ENCODE measurements around the gene FAT3. TPM values are rescaled to one million over a fixed set of nuclear protein-coding genes. Genes with fewer than 3 reads are reported as not detected.

The FAT3 gene
- total RNA-seq, 4 donors from 2014 or later = 14.8 to 90.1 (median 48.5) TPM

DNA sequence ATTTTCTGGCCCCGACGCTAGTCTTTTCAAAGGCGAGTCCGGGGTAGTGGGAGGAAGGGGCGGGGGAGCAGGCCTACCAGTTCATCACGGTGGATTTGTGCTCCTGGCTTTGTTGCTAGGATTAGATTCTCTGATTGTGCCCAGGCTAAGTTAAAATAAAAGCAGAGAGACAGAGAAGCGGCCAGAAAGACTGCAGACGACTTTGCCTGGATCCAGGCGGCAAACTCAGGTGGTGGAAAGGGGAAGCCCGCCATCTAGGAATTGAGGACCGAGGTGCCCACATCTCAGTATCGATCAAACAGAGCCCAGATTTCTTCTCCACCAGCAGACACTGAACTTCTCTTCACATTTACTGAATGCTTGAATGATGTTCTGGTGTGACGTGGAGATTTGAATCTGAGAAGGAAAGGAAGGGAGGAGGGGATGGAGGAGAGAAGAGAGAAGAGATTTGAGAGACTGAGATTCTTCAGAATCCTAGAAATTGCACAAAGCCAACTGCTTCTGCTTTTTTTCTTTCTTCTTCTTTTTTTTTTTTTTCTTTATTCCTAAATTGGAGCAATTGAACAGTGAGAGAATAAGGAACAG lies 2.7 kb downstream of the FAT3 start:
- H3K36me3 ChIP-seq = no peaks in the 10 kb centered on the region
- H3K27me3 ChIP-seq = peaks cover 76% of the 10 kb centered on the region
- H3K4me3 ChIP-seq = peak overlapping the region; percentile 45 to 62
- peak overlapping the region in 3 of 4 donors; percentile 76 to 81 (median 76) for H3K27ac ChIP-seq
- H3K4me1 ChIP-seq = peaks cover 0 to 39% (median 14%) of the 10 kb centered on the region in 3 donors
- 0 to 7% methylated on average over 6 to 13 of the region's 13 CpGs for WGBS, 2 donors (ENCODE audit: low coverage in 1 of 2)
- TF ChIP-seq EP300 (IDR thresholded peaks at IDR 0.05) (no peak), POLR2AphosphoS5 (IDR thresholded peaks at IDR 0.05) (no peak), POLR2A (IDR thresholded peaks at IDR 0.05) (no peak)
- TF ChIP-seq, protein P1, sequence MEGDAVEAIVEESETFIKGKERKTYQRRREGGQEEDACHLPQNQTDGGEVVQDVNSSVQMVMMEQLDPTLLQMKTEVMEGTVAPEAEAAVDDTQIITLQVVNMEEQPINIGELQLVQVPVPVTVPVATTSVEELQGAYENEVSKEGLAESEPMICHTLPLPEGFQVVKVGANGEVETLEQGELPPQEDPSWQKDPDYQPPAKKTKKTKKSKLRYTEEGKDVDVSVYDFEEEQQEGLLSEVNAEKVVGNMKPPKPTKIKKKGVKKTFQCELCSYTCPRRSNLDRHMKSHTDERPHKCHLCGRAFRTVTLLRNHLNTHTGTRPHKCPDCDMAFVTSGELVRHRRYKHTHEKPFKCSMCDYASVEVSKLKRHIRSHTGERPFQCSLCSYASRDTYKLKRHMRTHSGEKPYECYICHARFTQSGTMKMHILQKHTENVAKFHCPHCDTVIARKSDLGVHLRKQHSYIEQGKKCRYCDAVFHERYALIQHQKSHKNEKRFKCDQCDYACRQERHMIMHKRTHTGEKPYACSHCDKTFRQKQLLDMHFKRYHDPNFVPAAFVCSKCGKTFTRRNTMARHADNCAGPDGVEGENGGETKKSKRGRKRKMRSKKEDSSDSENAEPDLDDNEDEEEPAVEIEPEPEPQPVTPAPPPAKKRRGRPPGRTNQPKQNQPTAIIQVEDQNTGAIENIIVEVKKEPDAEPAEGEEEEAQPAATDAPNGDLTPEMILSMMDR (IDR thresholded peaks at IDR 0.05) = no peak
- no peaks in the 10 kb centered on the region for H3K9me3 ChIP-seq
- no peak for ATAC-seq

DNA sequence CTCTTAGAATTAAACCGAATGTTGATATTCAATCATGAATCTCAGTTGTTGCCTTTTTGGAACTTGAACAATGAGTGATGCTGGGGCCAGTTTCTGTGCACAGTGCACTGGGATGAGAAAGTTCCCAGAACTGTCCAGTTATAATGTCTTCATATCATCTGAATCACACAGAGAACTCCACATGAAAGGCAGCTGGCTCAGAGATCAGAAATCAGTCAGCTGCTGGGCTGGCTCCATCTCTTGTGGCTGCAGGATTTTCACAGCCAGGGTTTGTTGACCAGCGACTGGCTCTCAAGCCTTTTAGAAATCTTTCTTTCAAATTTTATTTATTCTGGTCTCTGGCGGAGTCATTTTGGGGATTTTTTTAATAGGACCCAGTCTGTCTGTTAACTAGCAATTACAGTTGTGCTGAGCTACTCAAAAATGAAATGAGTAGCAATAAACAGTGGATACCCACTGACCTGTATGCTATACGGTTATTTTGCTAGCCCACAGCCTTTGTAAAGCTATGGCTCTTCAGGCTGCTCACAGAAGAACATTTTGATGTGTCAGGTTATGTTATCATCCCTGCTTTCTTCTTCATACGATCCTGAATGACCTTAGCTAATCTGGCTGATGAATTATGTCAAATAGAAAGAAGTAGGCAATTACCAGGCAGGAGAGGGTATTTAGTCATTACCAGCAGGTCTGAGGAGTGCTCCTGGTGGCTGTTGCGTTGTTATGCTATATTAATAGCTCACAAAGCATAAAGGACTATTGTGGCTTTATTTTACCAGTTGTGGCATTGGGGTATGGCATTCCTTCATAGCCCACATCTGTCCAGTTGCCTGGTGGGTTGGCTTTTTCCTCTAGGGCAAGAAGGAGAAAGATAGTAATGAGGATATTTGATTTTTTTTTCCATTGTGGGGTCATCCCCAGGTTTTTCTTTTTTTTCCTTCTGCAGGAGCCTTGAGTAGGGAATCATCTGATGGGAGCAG lies 3.6 kb downstream of the FAT3 start:
- ATAC-seq = no peak
- Histone ChIP-seq H3K27me3 (peaks cover 67% of the 10 kb centered on the region), H3K36me3 (no peaks in the 10 kb centered on the region), H3K4me1 (peaks cover 0 to 39% (median 14%) of the 10 kb centered on the region in 3 donors), H3K9me3 (no peaks in the 10 kb centered on the region), H3K4me3 (no peak overlapping the region), H3K27ac (no peak overlapping the region)
- 50 to 58% methylated on average over 6 of the region's 6 CpGs for WGBS, 2 donors (ENCODE audit: low coverage in 1 of 2)
- no peak for TF ChIP-seq POLR2AphosphoS5 (IDR thresholded peaks at IDR 0.05)
- TF ChIP-seq EP300 (IDR thresholded peaks at IDR 0.05) = no peak
- TF ChIP-seq, protein P1 (IDR thresholded peaks at IDR 0.05) = no peak
- no peak for TF ChIP-seq POLR2A (IDR thresholded peaks at IDR 0.05)

DNA sequence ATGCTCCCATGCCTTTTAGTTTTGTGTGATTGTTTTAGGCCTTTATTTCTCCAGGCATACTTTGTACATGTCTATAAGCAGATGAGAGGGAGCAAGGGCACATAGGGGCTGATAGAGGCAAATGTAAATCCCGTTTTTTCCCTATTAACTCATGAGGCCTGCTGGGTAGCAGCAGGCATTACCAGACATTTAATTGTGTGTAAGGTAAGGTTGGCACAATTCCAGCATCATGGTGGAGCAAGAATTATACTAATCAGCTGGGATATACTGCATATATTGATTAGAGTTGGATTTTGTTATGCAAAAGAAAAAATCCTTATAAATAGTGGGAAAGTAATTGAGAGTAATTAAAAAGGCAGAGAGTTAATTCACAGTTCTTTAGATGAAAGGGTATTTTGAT lies 12.2 kb downstream of the FAT3 start:
- no peaks in the 10 kb centered on the region for H3K36me3 ChIP-seq
- 91 to 100% methylated on average over 1 of the region's 1 CpG for WGBS, 2 donors (ENCODE audit: low coverage in 1 of 2)
- TF ChIP-seq POLR2A (IDR thresholded peaks at IDR 0.05) (no peak), EP300 (IDR thresholded peaks at IDR 0.05) (no peak), POLR2AphosphoS5 (IDR thresholded peaks at IDR 0.05) (no peak)
- TF ChIP-seq, protein P1 (IDR thresholded peaks at IDR 0.05) = no peak
- H3K27me3 ChIP-seq = no peaks in the 10 kb centered on the region
- H3K27ac ChIP-seq = no peak overlapping the region
- H3K9me3 ChIP-seq = no peaks in the 10 kb centered on the region
- no peak overlapping the region for H3K4me3 ChIP-seq
- H3K4me1 ChIP-seq = no peaks in the 10 kb centered on the region
- no peak for ATAC-seq

- Histone ChIP-seq H3K4me3 (no peak overlapping the region), H3K36me3 (no peaks in the 10 kb centered on the region), H3K27ac (no peak overlapping the region), H3K9me3 (no peaks in the 10 kb centered on the region), H3K27me3 (no peaks in the 10 kb centered on the region), H3K4me1 (no peaks in the 10 kb centered on the region)
- WGBS, 2 donors (ENCODE audit: low coverage in 1 of 2) = 0 to 30% methylated on average over 1 of the region's 1 CpG
- TF ChIP-seq, protein P1 (IDR thresholded peaks at IDR 0.05) = no peak
- TF ChIP-seq POLR2AphosphoS5 (IDR thresholded peaks at IDR 0.05) (no peak), EP300 (IDR thresholded peaks at IDR 0.05) (no peak), POLR2A (IDR thresholded peaks at IDR 0.05) (no peak)
- no peak for ATAC-seq
Observed at GRCh38 chr11:92240916-92241315, 16.3 kb downstream of the FAT3 start.
